HG02943 (cell line): ENCODE results near the gene PSMF1.
A peak's percentile ranks its signal among the peaks of the same experiment; 100 is the strongest.

Experiments
- ATAC-seq: cut with Tn5 transposase; IDR thresholded peaks from one replicate; pipeline ENCODE4 v1.9.1; 2021; ENCODE audit warnings: mild to moderate bottlenecking, low read depth, moderate library complexity; ENCODE audit not compliant: unreplicated experiment

The PSMF1 gene

DNA sequence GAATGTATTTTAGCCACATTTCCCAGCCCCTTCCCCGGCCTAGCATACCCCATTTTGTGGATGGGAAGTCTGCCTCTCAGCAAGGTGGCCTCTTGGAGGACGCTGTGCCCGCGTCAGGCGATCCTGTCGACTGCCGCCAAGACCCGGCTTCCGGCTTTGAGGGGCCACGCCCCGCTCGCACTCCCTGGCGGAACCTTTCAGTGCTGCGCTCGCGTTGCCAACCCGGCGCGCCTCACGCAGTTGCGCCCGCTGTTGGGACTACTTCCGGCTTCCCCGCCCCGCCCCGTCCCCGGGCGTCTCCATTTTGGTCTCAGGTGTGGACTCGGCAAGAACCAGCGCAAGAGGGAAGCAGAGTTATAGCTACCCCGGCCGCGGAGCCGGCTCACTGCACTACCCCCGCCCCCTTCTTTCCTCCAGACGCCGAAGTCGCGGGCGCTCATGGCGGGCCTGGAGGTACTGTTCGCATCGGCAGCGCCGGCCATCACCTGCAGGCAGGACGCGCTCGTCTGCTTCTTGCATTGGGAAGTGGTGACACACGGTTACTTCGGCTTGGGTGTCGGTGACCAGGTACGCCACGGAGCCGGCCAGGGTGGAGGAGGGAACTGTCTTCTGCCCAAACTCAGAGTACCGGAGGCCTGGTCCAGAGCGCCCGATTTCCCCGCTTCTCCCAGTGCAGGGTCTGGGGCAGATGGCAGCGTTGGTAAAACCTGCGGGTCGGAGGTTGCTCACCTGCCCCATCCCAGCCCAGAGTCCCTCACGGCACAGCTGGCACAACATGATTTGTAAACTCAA is at the start of gene PSMF1:
Gene PSMF1, plus strand, starts transcription at position 267 of the 792 bp plus-strand sequence. Its CDS starts 172 bp downstream, at position 439.
- ATAC-seq: peak; percentile 90

- ATAC-seq: no peak
Observed at GRCh38 chr20:1072258-1072657, 46.1 kb upstream of the PSMF1 start.

DNA sequence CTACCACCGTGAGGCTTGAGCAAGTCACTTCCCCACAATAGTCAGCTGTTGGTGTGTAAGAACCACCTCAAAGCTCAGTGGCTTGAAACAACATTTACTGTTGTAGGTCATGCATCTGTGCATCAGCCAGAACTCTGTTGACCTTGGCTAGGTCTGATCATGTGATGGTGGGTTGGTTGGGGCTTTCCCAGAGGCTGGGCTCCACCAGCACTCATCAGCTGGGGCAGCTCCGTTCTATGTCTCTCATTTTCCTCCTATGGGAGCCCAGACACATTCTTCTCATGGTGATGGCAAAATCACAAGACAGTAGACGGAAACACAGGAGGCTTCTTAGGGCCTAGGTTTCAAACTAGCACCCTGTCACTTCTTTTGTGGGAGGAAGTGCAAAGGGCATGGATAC is 42.8 kb upstream of the PSMF1 start:
- ATAC-seq: no peak

DNA sequence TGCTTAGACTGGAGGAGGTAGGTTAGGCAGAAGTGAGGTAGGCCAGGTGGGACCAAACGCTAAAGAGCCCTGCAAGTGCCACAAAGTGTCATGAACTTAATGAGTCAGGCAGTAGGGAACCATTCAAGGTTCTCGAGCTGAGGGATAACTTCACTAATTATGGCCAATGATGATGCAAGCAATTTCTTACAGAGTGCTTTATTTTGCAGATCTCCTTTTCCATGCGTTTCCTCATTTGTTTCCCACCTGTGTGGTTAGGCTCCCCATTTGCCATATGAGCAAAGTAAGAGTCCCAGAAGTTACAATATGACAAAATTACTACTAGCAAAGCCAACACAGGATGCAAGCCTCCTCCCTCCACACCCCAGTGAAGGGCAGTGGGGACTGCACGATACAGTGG is 36.5 kb upstream of the PSMF1 start:
- no peak for ATAC-seq

DNA sequence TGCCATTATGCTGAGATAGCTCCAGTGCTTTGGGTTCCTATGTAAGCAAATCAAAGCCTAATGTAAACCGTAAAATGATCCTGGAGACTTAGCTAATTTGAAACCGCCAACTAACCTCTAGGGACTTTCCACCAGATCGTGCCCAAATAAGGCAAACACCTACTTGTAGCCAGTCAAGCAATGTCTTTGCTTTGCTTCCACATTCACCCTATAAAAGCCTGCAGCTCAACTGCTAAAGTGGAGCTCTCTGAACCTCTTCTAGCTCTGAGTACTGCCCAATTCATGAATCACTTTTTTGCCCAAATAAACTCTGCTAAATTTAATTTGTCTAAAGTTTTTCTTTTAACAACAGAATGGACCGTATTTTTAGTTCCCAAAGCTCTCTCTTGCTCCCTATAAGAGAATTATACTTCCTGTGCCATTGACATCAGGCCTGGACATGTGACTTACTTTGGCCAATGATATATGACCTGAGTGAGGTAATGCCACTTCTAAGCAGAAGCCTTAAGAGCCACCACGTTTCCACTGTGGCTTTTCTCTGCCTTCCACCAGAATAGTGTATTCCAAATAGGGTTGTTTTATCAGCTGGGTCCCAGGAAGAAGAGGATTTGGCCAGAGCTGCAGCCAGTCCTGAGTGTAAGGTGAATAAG is 34.8 kb upstream of the PSMF1 start:
- no peak for ATAC-seq

GRCh38 chr20:1085492-1086276 is 32.7 kb upstream of the PSMF1 start:
- ATAC-seq: no peak

DNA sequence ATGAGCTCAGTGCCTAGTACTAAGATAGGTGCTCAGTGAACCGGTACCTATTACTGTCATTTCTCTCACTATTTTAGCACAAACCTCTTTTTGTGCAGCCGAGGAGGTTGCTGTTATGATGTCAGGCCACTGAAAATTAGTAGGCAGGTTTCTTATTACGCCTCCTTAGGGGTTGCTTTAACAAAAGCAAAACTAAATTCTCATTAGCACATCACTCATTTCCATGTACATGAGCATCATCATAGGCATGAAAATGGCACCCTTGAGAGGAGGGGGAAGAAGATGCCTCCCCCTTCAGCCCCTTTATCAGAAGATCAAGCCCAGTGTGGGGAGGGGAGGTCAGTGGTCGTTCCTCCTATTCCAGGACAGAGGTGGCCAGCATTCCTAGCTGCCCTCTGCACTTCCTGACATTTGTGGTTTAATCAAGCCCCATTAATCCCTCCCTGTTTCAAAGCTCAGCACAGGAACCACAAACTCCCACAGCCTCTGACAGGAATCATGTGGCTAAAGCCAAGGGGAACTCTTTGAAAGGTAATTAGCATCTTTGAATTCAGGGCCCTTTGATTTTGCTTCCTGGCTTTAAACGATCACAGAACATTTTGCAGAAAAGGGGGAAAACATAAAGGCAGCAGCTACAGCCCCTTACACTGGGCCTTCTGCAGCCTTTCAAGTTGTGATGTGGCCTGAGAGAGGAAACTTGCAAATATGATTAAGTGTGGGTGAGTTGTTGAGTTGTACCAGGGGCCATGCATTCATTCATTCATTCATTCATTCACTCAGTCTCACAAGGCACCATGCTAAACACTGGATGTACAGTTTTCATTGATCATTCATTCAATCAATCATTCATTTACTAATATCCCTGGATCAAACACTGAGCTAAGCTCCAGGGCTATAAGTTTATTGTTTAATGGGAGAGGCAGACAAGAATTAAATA is 31.9 kb upstream of the PSMF1 start:
- ATAC-seq: no peak

GRCh38 chr20:1087311-1087905 is 31.0 kb upstream of the PSMF1 start:
- no peak for ATAC-seq

- ATAC-seq: no peak
Observed at GRCh38 chr20:1094751-1095150, 23.7 kb upstream of the PSMF1 start.

DNA sequence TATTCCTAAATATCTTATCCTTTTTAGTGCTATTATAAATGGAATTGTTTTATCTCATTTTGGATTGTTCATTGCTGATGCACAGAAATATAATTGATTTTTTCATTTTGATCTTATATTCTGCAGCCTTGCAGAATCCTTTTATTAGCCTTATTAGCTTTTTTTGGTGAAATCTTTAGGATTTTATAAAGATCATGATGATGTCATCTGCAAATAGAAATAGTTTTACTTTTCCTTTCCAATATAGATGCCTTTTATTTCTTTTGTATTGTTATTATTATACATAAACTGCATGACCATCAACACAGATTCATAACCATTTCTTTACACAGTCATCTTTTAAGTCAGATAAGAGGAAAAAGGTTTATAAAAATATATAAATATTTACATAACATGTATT is 16.9 kb upstream of the PSMF1 start:
- ATAC-seq: no peak

DNA sequence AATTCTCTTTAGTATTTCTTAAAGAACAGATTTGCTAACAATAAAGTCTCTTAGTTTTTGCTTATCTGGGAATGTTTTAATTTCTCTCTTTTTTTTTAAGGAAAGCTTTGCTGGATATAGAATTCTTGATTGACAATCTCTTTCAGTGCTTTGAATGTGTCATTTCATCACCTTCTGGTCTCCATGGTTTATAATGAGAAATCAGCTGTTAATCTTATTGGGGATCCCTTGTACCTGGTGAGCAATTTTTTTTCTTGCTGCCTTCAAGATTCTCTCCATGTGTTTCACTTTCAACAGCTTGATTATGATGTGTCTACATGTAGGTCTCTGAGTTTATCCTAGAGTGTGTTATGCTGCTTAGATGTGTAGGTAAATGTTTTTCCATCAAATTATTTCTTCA is 16.4 kb upstream of the PSMF1 start:
- no peak for ATAC-seq

- no peak for ATAC-seq
Observed at GRCh38 chr20:1103751-1104150, 14.7 kb upstream of the PSMF1 start.

DNA sequence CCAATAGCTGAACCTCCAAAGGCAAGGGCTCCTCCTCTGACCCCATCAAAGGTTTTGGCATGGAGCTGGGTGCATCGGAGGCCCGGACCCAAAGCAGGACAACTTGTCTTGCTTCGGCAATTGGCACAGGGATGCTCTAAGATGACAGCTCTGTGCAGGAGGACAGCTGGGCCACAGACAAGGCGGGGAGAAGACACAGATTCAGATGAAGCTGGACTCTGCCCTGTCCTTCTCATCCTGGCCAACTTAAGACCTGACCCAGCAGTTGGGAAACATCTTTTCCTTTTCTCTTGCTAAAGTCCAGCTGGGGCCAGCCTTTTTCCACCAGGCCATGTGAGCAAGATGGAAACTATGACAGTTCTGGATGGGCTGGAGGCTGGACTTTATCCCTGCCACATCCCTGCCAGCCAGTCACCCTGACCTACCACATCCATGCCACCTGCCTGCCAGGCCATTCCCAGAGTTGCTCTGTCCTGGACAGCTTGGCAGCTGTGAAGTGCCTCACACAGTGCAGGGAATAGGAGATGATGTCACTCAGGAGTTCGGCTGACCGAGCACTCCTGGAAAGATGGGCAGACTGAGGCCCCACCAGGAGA is 12.7 kb upstream of the PSMF1 start:
- no peak for ATAC-seq

GRCh38 chr20:1107176-1107575 is 11.2 kb upstream of the PSMF1 start:
- no peak for ATAC-seq

- no peak for ATAC-seq
Observed at GRCh38 chr20:1108437-1108920, 9.9 kb upstream of the PSMF1 start.

GRCh38 chr20:1112908-1113307 is 5.5 kb upstream of the PSMF1 start:
- no peak for ATAC-seq

DNA sequence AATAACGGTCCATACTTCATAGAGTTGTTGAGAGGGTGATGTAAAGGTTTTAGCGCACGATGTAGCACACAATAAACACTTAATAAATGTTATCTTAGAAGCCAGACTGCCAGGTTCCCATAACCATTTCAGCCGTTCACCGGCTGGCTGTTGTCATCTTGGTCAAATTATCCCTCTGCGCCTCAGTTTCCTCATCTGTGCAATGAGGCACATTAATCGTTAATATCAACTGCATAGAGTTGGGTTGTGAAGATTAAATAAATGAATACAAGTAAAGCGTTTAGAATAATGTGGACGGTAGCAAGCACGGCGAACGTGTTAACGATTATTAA is 432 bp upstream of the PSMF1 start:
- ATAC-seq: no peak

DNA sequence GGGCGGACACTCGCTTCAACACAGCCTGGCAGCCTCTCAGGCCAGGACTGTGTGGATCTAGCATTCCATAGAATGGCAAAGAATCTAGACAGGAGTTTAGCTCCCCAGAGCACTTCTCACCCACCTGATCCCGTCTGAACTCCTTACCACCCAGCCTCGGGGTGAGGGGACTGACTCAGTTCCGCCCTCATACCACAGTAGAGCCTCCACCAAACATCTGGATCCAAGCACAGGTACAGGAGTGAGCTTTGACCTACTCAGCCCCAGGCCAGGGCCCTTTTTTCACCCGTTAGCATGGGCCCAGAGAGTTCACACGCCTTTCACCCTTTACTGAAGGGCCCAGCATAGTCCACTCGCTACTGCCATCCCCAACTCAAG is 715 bp downstream of the PSMF1 start:
- no peak for ATAC-seq

- ATAC-seq: no peak
Observed at GRCh38 chr20:1119524-1119923, 1.1 kb downstream of the PSMF1 start.

DNA sequence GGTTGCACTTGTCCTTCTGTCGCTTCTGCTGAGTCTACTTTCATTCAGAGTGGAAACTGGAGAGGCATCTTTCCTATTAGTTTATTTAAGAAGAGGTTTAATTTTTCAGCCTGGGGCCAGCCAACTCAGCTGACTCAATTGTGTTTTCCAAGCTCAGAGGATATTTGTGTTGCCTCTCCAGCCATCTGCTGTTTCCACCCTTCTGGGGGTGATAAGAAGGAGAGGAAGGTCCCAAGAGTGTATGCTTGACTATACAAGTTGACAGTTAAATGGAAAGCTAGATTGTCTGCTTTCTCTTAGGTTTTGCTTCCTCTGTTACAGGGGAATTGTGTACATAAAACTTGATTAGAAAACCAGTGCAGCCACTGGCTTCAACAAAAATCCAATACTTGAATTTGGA is 3.0 kb downstream of the PSMF1 start:
- no peak for ATAC-seq
